Endothelial cell of umbilical vein (primary cell): ENCODE data around the gene PSPN. TPM values are rescaled to one million over a fixed set of nuclear protein-coding genes. Genes with fewer than 3 reads are reported as not detected.

Experiments
- BruUV-seq: library from RNA; stranded (reverse); fragments of 400-500 nt; replicated peaks from 2 replicates; lab custom pipeline; 2021; lab: Mats Ljungman, UMichigan
- CTCF ChIA-PET: fragments of 300-600, 350-600 bp; sonication (Branson Sonifier 250); formaldehyde crosslinking; loops from one replicate; lab custom pipeline; 2021; ENCODE audit warnings: antibody characterized with exemption, inconsistent platforms; lab: Charles Lee
- POLR2A ChIA-PET: fragments of 300-600, 350-600 bp; sonication (Branson Sonifier 250); formaldehyde crosslinking; loops from one replicate; lab custom pipeline; 2021; ENCODE audit warnings: antibody characterized with exemption, inconsistent platforms; lab: Charles Lee
- DNase-seq: peaks from one replicate; pipeline ENCODE4 v3.0.0-alpha.2; 2011; ENCODE audit warnings: low read depth, low spot score
- FAIRE-seq: peaks from 2 replicates; lab custom pipeline; 2011; peaks lifted over from hg19 to GRCh38; lab: Jason Lieb, UNC
- H2AFZ ChIP-seq: 2 replicates; pipeline ENCODE4 v1.6.0; 2012; ENCODE audit warnings: low read depth, low read length, control low read depth, inconsistent platforms
- H3K27ac ChIP-seq: 2 replicates; pipeline ENCODE4 v1.5.1; 2011; ENCODE audit warnings: low read depth, mild to moderate bottlenecking, control low read depth, low read length, moderate library complexity; ENCODE audit not compliant: insufficient read depth
- H3K27me3 ChIP-seq, 2 experiments: 2 replicates each; pipeline versions ENCODE4 v1.6.0 to v1.6.1; 2011; ENCODE audit warnings: low read length in 2 of 2, mixed read lengths in 1 of 2; ENCODE audit not compliant: control insufficient read depth in 2 of 2, insufficient read depth in 2 of 2
- H3K36me3 ChIP-seq, 2 experiments: 2 replicates in 1 of 2; 3 replicates in 1 of 2; pipeline ENCODE4 v1.5.1; 2011; ENCODE audit warnings: low read length in 2 of 2, mild to moderate bottlenecking in 1 of 2, moderate library complexity in 1 of 2; ENCODE audit not compliant: control insufficient read depth in 2 of 2, insufficient read depth in 2 of 2; ENCODE audit errors: extremely low read depth in 1 of 2
- H3K4me1 ChIP-seq: 3 replicates; pipeline ENCODE4 v1.5.1; 2011; ENCODE audit warnings: mild to moderate bottlenecking, low read length; ENCODE audit not compliant: control insufficient read depth, insufficient read depth; ENCODE audit errors: extremely low read depth
- H3K4me2 ChIP-seq: 2 replicates; pipeline ENCODE4 v1.6.1; 2011; ENCODE audit warnings: low read length, control low read depth, mixed read lengths; ENCODE audit not compliant: insufficient read depth
- H3K4me3 ChIP-seq, 3 experiments: fragments of 200-600 bp in 1 of 3; sonication (generic), shearing (Covaris generic) in 1 of 3; replicated peaks in 1 of 3; 2 replicates each; pipeline ENCODE4 v1.5.1; 2011 to 2016; ENCODE audit warnings: control low read depth in 3 of 3, low read length in 3 of 3, mild to moderate bottlenecking in 2 of 3, inconsistent platforms in 1 of 3, low read depth in 1 of 3, moderate library complexity in 1 of 3; ENCODE audit not compliant: insufficient read depth in 1 of 3
- H3K79me2 ChIP-seq: 2 replicates; pipeline ENCODE4 v1.6.0; 2012; ENCODE audit warnings: low read length, inconsistent platforms; ENCODE audit not compliant: control insufficient read depth, insufficient read depth
- H3K9ac ChIP-seq: replicated peaks from 2 replicates; pipeline ENCODE3; 2011; ENCODE audit warnings: low read length, control low read depth; ENCODE audit not compliant: insufficient read depth; ENCODE audit errors: extremely low read depth
- H3K9me1 ChIP-seq: replicated peaks from 3 replicates; pipeline ENCODE4 v1.6.0; 2011; ENCODE audit warnings: mild to moderate bottlenecking, low read length; ENCODE audit not compliant: control insufficient read depth, insufficient read depth; ENCODE audit errors: extremely low read depth
- H3K9me3 ChIP-seq: replicated peaks from 2 replicates; pipeline ENCODE4 v1.5.1; 2012; ENCODE audit warnings: low read length, inconsistent platforms; ENCODE audit not compliant: control insufficient read depth, insufficient read depth
- H4K20me1 ChIP-seq: replicated peaks from 2 replicates; pipeline ENCODE3; 2011; ENCODE audit warnings: mild to moderate bottlenecking, low read length; ENCODE audit not compliant: control insufficient read depth, insufficient read depth; ENCODE audit errors: extremely low read depth
- CTCF ChIP-seq, 2 donors: IDR thresholded peaks; 1 replicate in 1 of 2; 2 replicates in 1 of 2; pipeline ENCODE4 v1.5.1; 2011; ENCODE audit warnings: low read length in 2 of 2, mild to moderate bottlenecking in 2 of 2, moderate library complexity in 2 of 2, control low read depth in 1 of 2, inconsistent platforms in 1 of 2, low read depth in 1 of 2; ENCODE audit not compliant: insufficient read depth in 1 of 2; ENCODE audit errors: extremely low read depth in 1 of 2
- EZH2 ChIP-seq: IDR thresholded peaks from 2 replicates; pipeline ENCODE4 v1.6.1; 2012; ENCODE audit warnings: borderline replicate concordance, low read depth, mild to moderate bottlenecking, moderate library complexity, low read length, inconsistent platforms; ENCODE audit not compliant: severe bottlenecking
- FOS ChIP-seq: IDR thresholded peaks from 2 replicates; pipeline ENCODE4 v1.6.1; 2011; ENCODE audit warnings: mild to moderate bottlenecking, low read length, moderate library complexity, borderline replicate concordance; ENCODE audit not compliant: insufficient read depth
- GATA2 ChIP-seq: IDR thresholded peaks from 2 replicates; pipeline ENCODE4 v1.7.0; 2011; ENCODE audit warnings: low read depth, mild to moderate bottlenecking, moderate library complexity, mixed read lengths, low read length; ENCODE audit not compliant: insufficient read length, insufficient read depth
- JUN ChIP-seq: IDR thresholded peaks from 2 replicates; pipeline ENCODE4 v1.6.1; 2011; ENCODE audit warnings: borderline replicate concordance, low read depth; ENCODE audit not compliant: insufficient read length, insufficient read depth
- MAX ChIP-seq: IDR thresholded peaks from 2 replicates; pipeline ENCODE4 v1.6.1; 2011; ENCODE audit not compliant: insufficient read depth, insufficient read length
- MYC ChIP-seq: IDR thresholded peaks from one replicate; pipeline ENCODE4 v1.6.1; 2011; ENCODE audit warnings: mild to moderate bottlenecking, low read depth, low read length
- POLR2A ChIP-seq: IDR thresholded peaks from 2 replicates; pipeline ENCODE4 v1.6.1; 2012; ENCODE audit warnings: low read depth, mild to moderate bottlenecking, control low read depth, low read length
- POLR2AphosphoS5 ChIP-seq: IDR thresholded peaks from 2 replicates; pipeline ENCODE4 v1.6.1; 2012; ENCODE audit warnings: low read depth, mild to moderate bottlenecking, control low read depth, low read length, moderate library complexity; ENCODE audit not compliant: insufficient read depth
- dilution Hi-C: fragments of 300-500 bp; cut with MboI; formaldehyde crosslinking; loops from one replicate; pipeline ENCODE4 v1.15.0; 2019; ENCODE audit warnings: low sequenced_read_pairs; ENCODE audit not compliant: extremely low pct_ligation_motif_present
- intact Hi-C: fragments of 100-400 bp; cut with micrococcal nuclease; formaldehyde crosslinking; loops from one replicate; pipeline ENCODE4 v1.10.0; 2022
- polyA plus RNA-seq, 4 experiments: library from polyadenylated mRNA; depleted of rRNA in 3 of 4; stranded (reverse) in 3 of 4; unstranded in 1 of 4; fragments of >200 nt; gene quantifications; 2 replicates each; pipeline versions ENCODE4 v1.2.1 to v1.2.3, GENCODE V29; 2011 to 2012; ENCODE audit warnings: missing spikeins in 1 of 4
- total RNA-seq: library from RNA; stranded (reverse); gene quantifications from 2 replicates; pipeline ENCODE4 v1.2.3, GENCODE V29; 2021

PSPN gene
- total and polyA plus RNA-seq, 2 donors (not counting 3 experiments of a cell fraction or from before 2014, with no cell fraction given), result 0.84 to 1.0 TPM

GRCh38 chr19:6364353-6364752 is 11.4 kb downstream of the PSPN start:
- Histone ChIP-seq H2AFZ (no peak overlapping the region), H3K4me1 (peaks cover 7% of the 10 kb centered on the region), H3K9me3 (no peaks in the 10 kb centered on the region), H3K9ac (no peak overlapping the region), H3K27me3 (no peaks in the 10 kb centered on the region), H3K79me2 (peaks cover 13% of the 10 kb centered on the region), H3K27ac (no peak overlapping the region), H3K4me2 (no peak overlapping the region), H3K9me1 (no peaks in the 10 kb centered on the region), H3K36me3 (peaks cover 5 to 23% of the 10 kb centered on the region in 2 experiments), H4K20me1 (no peaks in the 10 kb centered on the region), H3K4me3 (no peak overlapping the region)
- ChIA-PET POLR2A (no interaction called here), CTCF (interaction anchor here (1.3 kb wide), 1 partner anchor 8 kb away, joined by 5 read pairs; the partner anchor contains the start of gene ALKBH7)
- TF ChIP-seq JUN (no peak), EZH2 (no peak), POLR2A (no peak), CTCF (IDR thresholded peaks at IDR 0.05; ENCODE audit: extremely low read depth in 1 of 2, insufficient read depth in 1 of 2, low read depth in 1 of 2, low read length in 2 of 2) (no peak), GATA2 (no peak), MYC (no peak), FOS (no peak), POLR2AphosphoS5 (no peak), MAX (no peak)
- BruUV-seq, result no TSS peak
- FAIRE-seq (no peak), DNase-seq (no peak)
- dilution Hi-C loops, result no loop called here
- intact Hi-C loops, result no loop called here
